Pancreas (tissue), 10 donors: ENCODE measurements around the gene LY6G5C. TPM values are rescaled to one million over a fixed set of nuclear protein-coding genes. Genes with fewer than 3 reads are reported as not detected.
A peak's percentile ranks its signal among the peaks of the same experiment; 100 is the strongest.

Experiments used
- ATAC-seq, 4 donors: fragments of 200-7000 bp; cut with Tn5 transposase; one replicate each; pipeline versions ENCODE4 v1.8.0 to v1.9.1; 2020; ENCODE audit warnings: mild to moderate bottlenecking in 4 of 4, moderate library complexity in 4 of 4
- DNase-seq, 6 donors: peaks; one replicate each; pipeline ENCODE4 v3.0.0-alpha.2; 2020
- FAIRE-seq: peaks from 2 replicates; lab custom pipeline; 2012; peaks lifted over from hg19 to GRCh38; lab: Jason Lieb, UNC
- H3K27ac ChIP-seq, 4 donors: fragments of 200-600 bp; sonication (generic); 1 replicate in 3 of 4; 2 replicates in 1 of 4; pipeline versions ENCODE4 v1.5.0 to v1.8.0; 2020
- H3K27me3 ChIP-seq, 4 donors: fragments of 200-600 bp; one replicate each; pipeline ENCODE4 v1.8.0; 2021
- H3K36me3 ChIP-seq, 3 donors: fragments of 200-600 bp; sonication (generic) in 1 of 3; one replicate each; pipeline versions ENCODE4 v1.5.0 to v1.8.0; 2020 to 2021
- H3K4me1 ChIP-seq, 3 donors: fragments of 200-600 bp; one replicate each; pipeline ENCODE4 v1.8.0; 2021
- H3K4me3 ChIP-seq, 4 donors: fragments of 200-600 bp; sonication (generic) in 2 of 4; one replicate each; pipeline versions ENCODE4 v1.5.0 to v1.8.0; 2020 to 2021
- H3K9me3 ChIP-seq, 4 donors: fragments of 200-600 bp; one replicate each; pipeline ENCODE4 v1.8.0; 2021
- CTCF ChIP-seq, 4 donors: fragments of 200-600 bp; sonication (generic) in 3 of 4; IDR thresholded peaks; one replicate each; pipeline versions ENCODE4 v1.5.0 to v1.8.0; 2021; ENCODE audit warnings: antibody characterized with exemption in 4 of 4
- WGBS, 2 donors: extraction: QIAGEN DNeasy Blood & Tissue Kit; methylation state at CpG; one replicate each; pipeline ENCODE4 v1.1.7; 2013; 5-methylcytosine and 5-hydroxymethylcytosine counted together
- intact Hi-C, 3 donors: fragments of 100-400 bp; cut with DNase I; formaldehyde crosslinking; loops; one replicate each; pipeline versions ENCODE4 v1.11.1 to v1.14.2; 2022
- polyA plus RNA-seq, 2 donors: library from polyadenylated mRNA; stranded (reverse); fragments of 200-250 nt; gene quantifications; one replicate each; pipeline ENCODE4 v1.2.3, GENCODE V29; 2013
- total RNA-seq, 6 donors: library from RNA; stranded (reverse); fragmentation: NEBNext Ultra II Directional in 4 of 6; extraction: Animal tissue kit (Norgen Biotek cat#: 25700) in 4 of 6; gene quantifications; one replicate each; pipeline versions ENCODE4 v1.2.1 to v1.2.4, GENCODE V29; 2021 to 2023
- donor health status: healthy with polysubstance abuse.
- donor health status: DM: no; HTN: no; CAD: no; lungs with moderate emphysema.
- donor health status: DM: no; HTN: no; CAD: no.
- donor health status: control.
- donor health status: control.
- donor health status: Bipolar disorder and iron deficiency.
- donor health status: DM: yes; HTN: yes; CAD: no.
- donor health status: DM: no; HTN: no; CAD: no.
- donor health status: DM: no; HTN: no; CAD: no.
- donor health status: DM: yes; HTN: yes; CAD: no.

LY6G5C gene
- total and polyA plus RNA-seq, 8 donors: 1.6 to 2.9 (median 2.4) TPM

GRCh38 chr6:31655349-31656237 is 25.3 kb downstream of the LY6G5C start, which contains the start of gene APOM:
Gene APOM, plus strand, starts transcription at chr6:31655894. Its CDS starts 73 bp downstream, at chr6:31655967.
- TF ChIP-seq CTCF (IDR thresholded peaks at IDR 0.05): no peak
- H3K36me3 ChIP-seq: no peaks in the 10 kb centered on the region
- WGBS, 2 donors: 51 to 56% methylated on average over 8 of the region's 8 CpGs
- no peak within 1 kb of the TSS for H3K27ac ChIP-seq
- H3K4me3 ChIP-seq: no peak within 1 kb of the TSS
- H3K9me3 ChIP-seq: no peaks in the 10 kb centered on the region
- peaks cover 14 to 29% (median 16%) of the 10 kb centered on the region in 3 donors for H3K4me1 ChIP-seq
- no peaks in the 10 kb centered on the region for H3K27me3 ChIP-seq
- ATAC-seq: no peak
- no peak for DNase-seq
- intact Hi-C loops: no loop called here
- FAIRE-seq: no peak

GRCh38 chr6:31654574-31655348 is 26.1 kb downstream of the LY6G5C start:
- intact Hi-C loops: no loop called here
- H3K27me3 ChIP-seq: no peaks in the 10 kb centered on the region
- H3K27ac ChIP-seq: no peak overlapping the region
- ATAC-seq (no peak), DNase-seq (no peak), FAIRE-seq (no peak)
- no peaks in the 10 kb centered on the region for H3K9me3 ChIP-seq
- 86 to 89% methylated on average over 8 of the region's 8 CpGs for WGBS, 2 donors
- H3K4me1 ChIP-seq: peaks cover 16 to 32% (median 22%) of the 10 kb centered on the region in 3 donors
- TF ChIP-seq CTCF (IDR thresholded peaks at IDR 0.05): no peak
- no peaks in the 10 kb centered on the region for H3K36me3 ChIP-seq
- H3K4me3 ChIP-seq: no peak overlapping the region

- Histone ChIP-seq H3K27ac (peak overlapping the region; percentile 84 to 98 (median 96)), H3K4me3 (peak overlapping the region; percentile 41 to 78 (median 69)), H3K9me3 (no peaks in the 10 kb centered on the region), H3K27me3 (no peaks in the 10 kb centered on the region), H3K36me3 (peaks cover 0 to 14% (median 5%) of the 10 kb centered on the region in 3 donors), H3K4me1 (peaks cover 4 to 18% (median 15%) of the 10 kb centered on the region in 3 donors)
- 6 to 7% methylated on average over 37 of the region's 37 CpGs for WGBS, 2 donors
- TF ChIP-seq CTCF (IDR thresholded peaks at IDR 0.05): no peak
- peak in 5 of 6 donors; percentile 78 to 89 (median 85) for DNase-seq
- peak; percentile 17 for FAIRE-seq
- intact Hi-C loops: no loop called here
- ATAC-seq: peak; percentile 75 to 86 (median 82)
These were observed 27.7 kb downstream of the LY6G5C start for GRCh38 chr6:31652925-31653724.

GRCh38 chr6:31651602-31652191 is 29.2 kb downstream of the LY6G5C start:
- no peaks in the 10 kb centered on the region for H3K27me3 ChIP-seq
- peak in 1 of 6 donors; percentile 70 for DNase-seq

More at GRCh38 chr6:31651602-31652191, 29.2 kb downstream of the LY6G5C start:
- H3K36me3 ChIP-seq: peaks cover 0 to 27% (median 14%) of the 10 kb centered on the region in 3 donors
- peak; percentile 53 to 77 (median 66) for ATAC-seq
- TF ChIP-seq CTCF (IDR thresholded peaks at IDR 0.05): no peak
- WGBS, 2 donors: 1 to 3% methylated on average over 29 of the region's 29 CpGs
- no peak for FAIRE-seq
- H3K9me3 ChIP-seq: no peaks in the 10 kb centered on the region
- intact Hi-C loops: no loop called here
- H3K4me3 ChIP-seq: peak overlapping the region; percentile 38 to 78 (median 58)
- H3K27ac ChIP-seq: peak overlapping the region; percentile 84 to 98 (median 96)
- H3K4me1 ChIP-seq: peaks cover 0 to 16% (median 15%) of the 10 kb centered on the region in 3 donors
